ENCODE measurements around the gene NFATC3.

The NFATC3 gene

GRCh38 chr16:68085259-68086071 is at the start of gene NFATC3:
Gene NFATC3, plus strand, starts transcription at chr16:68085370. Its CDS starts 312 bp downstream, at chr16:68085682.
- DNase-seq = peak; percentile 8

GRCh38 chr16:68037841-68038597 is 47.2 kb upstream of the NFATC3 start:
- no peak for DNase-seq

- peak; percentile 2 for DNase-seq
Measured at GRCh38 chr16:68040506-68041288, 44.5 kb upstream of the NFATC3 start.

DNA sequence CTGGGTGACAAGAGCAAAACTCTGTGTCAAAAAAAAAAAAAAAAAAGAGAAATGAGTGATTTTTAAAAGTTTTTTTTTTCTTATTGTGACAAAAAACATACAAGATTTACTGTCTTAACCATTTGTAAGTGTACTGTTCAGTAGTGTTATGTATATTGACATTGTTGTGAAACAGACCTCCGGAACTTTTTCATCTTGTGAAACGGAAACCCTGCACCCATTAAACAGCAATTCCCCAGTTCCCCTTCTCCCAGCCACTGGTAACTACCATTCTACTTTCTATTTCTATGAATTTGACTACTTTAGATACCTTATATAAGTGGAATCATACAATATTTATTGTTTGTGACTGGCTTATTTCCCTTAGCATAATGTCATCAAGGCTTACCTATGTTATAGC is 43.4 kb upstream of the NFATC3 start:
- no peak for DNase-seq

DNA sequence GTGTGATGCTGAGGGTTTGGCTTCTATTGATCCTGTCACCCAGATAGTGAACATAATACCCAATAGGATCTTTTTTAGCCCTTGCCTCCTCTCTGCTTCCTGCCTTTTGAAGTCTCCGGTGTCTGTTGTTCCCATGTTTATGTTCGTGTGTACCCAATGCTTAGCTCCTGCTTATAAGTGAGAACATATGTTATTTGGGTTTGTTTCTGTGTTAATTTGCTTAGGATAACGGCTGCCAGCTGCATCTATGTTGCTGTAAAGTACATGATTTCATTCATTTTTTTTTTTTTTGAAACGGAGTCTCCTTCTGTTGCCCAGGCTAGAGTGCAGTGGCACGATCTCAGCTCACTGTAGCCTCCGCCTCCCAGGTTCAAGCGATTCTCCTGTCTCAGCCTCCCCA is 39.1 kb upstream of the NFATC3 start:
- no peak for DNase-seq

GRCh38 chr16:68047987-68048386 is 37.2 kb upstream of the NFATC3 start:
- no peak for DNase-seq

DNA sequence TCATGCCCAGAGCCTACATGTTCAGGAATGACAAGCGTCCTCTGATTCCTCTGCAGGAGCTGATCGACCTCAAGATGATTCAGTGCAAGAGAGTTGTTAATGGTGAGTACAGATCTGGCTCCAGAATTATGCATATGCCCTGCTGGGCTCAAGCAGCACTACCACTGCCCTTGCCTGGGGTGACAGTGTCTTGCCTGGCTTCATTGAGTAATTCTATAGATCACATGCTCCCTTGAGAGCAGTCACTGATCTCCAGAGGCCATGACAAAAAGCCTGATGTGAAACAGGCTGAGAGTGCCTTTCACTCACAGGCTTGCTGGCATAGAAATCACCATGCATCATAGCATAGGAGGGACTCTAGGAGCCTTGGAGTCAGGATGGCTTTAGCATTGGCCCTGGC is 35.7 kb upstream of the NFATC3 start:
- no peak for DNase-seq

- no peak for DNase-seq
Measured at GRCh38 chr16:68055395-68055794, 29.8 kb upstream of the NFATC3 start.

GRCh38 chr16:68059804-68060203 is 25.4 kb upstream of the NFATC3 start:
- DNase-seq = no peak

DNA sequence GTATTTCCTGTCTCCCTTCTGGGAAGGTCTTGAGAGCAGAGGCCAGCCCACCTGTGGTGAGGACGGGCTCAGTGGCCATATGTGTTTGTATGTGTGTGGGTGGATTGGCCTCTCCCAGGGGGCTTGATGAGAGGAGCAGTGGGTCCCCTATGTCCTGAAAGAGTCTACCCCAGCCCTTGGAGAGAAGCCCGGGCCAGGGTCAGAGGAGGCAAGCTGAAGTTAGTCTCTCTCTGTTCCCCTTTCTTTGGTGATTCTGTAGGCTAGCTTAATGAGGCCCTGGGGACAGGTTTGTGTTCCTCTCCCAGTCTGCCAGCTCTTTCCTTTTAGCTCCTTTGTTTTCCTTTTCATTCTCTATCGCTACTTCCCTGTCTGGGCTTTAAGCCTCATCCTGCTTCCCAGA is 23.8 kb upstream of the NFATC3 start:
- no peak for DNase-seq

- DNase-seq = no peak
Measured at GRCh38 chr16:68062910-68063393, 22.2 kb upstream of the NFATC3 start.

DNA sequence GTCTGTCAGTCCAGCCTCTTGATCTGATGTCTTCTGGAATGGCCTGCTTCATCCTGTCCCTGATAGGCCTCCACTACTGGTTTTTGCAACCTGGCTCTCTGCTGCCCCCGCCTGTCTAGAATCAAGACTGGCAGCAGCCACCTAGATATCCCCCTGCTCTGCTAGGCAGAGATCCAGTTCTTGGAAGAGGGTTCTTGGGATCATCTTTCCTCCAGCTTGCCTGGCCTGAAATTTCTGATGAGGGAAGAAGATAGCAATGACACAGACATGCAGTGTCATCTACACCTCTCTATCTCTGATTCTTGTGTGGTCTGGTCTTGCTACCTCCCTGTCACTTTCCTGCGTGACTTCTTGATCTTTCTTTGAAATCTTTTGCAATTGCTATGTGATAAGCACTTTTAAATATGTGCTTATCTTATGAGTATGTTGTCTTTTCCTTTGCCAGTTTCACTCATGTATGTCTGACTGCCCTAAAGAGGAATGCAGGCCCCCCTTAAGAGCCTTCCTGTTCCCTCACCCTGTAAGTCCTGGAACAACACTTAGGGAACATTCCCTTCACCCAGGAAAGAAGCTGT is 20.3 kb upstream of the NFATC3 start:
- peak; percentile 0 for DNase-seq

DNA sequence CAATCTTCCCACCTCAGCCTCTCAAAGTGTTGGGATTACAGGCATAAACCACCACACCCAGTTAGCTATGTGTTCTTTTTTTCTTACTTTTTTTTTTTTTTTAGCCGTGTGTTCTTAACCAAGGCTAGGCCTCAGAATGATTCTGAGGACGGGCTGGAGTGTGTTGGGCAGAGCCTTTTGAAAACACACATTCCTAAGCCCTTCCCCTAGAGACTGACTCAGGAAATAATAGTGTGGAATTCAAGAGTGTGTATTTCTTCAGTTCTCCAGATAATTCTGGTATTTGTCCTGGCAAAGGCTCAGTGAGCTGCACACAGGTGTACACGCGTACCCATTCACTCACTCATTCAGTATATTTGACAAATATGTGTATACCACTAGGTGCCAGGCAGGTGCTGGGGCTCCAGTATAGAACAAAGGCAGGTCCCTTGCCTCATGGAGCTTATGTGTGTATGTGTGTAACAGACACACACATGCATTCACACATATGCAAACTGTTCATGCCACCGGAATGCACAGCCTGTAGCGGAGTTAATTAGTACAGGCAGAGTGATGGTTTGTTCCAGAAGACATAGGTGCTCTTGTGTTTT is 19.4 kb upstream of the NFATC3 start:
- DNase-seq = no peak

- no peak for DNase-seq
Measured at GRCh38 chr16:68066763-68067162, 18.4 kb upstream of the NFATC3 start.

- no peak for DNase-seq
Measured at GRCh38 chr16:68068926-68069325, 16.2 kb upstream of the NFATC3 start.

- DNase-seq = no peak
Measured at GRCh38 chr16:68069511-68070248, 15.5 kb upstream of the NFATC3 start.

DNA sequence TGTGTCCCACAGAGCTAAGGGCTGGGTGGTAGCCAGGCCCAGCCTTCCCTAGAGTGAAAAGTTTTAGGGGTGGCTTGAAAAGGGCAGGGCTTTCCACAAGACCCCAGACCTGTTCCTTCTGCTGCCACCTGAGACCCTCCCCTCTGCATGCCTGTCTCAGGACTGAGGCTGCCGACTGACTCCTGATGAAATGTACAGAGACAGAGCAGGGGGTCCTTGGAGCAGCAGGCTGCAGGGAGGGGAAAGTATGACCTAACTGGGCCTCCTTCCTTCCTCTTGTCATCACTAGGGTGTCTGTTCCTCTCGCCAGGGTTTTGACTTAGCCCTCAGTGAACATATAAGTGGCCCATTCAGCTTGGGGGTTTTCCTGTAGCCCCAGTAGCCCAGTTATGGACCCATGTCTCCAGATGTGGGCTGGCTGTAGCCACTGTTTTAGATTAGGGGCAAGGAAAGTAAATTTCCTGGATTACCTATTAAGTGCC is 14.9 kb upstream of the NFATC3 start:
- DNase-seq = no peak

DNA sequence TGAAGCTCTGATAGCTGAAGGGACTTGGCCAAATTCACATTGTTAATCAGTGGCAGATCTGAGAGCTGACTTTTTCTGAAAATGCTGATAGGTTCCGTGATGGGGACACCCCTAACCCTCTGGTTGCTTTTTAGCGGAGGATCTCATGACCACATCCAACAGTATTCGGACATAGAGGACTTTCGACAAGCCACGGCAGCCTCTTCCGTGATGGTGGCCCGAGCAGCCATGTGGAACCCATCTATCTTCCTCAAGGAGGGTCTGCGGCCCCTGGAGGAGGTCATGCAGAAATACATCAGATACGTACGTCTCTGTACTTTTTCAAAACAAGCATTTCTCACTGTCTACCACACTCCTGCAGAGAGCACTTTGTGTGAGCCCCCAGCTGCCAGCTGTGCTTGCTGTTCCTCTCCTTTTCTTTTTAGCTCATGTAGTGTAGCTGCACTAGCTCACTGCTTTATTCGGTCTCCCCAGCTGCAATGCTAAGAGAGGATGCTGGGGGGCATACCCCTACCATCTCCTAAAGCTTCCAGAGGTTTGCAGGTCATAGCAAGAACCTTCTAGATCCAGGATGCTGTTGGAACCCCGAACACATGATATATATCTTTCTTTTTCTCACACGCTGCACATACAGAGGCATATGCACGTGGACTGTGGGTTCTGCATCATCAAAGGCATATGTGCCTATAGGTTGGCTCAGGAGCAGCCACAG is 14.2 kb upstream of the NFATC3 start:
- DNase-seq = no peak

- no peak for DNase-seq
Measured at GRCh38 chr16:68071518-68071901, 13.7 kb upstream of the NFATC3 start.

- no peak for DNase-seq
Measured at GRCh38 chr16:68072038-68072695, 13.0 kb upstream of the NFATC3 start.
